NCI-H526 treated with DMSO at 0.1 percent for 48 hours (cell line): Measurements from ENCODE around the gene CYLD.

Experiments
- DNase-seq: peaks from one replicate; lab custom pipeline; 2025; lab: John Stamatoyannopoulos, UW

The CYLD gene

DNA sequence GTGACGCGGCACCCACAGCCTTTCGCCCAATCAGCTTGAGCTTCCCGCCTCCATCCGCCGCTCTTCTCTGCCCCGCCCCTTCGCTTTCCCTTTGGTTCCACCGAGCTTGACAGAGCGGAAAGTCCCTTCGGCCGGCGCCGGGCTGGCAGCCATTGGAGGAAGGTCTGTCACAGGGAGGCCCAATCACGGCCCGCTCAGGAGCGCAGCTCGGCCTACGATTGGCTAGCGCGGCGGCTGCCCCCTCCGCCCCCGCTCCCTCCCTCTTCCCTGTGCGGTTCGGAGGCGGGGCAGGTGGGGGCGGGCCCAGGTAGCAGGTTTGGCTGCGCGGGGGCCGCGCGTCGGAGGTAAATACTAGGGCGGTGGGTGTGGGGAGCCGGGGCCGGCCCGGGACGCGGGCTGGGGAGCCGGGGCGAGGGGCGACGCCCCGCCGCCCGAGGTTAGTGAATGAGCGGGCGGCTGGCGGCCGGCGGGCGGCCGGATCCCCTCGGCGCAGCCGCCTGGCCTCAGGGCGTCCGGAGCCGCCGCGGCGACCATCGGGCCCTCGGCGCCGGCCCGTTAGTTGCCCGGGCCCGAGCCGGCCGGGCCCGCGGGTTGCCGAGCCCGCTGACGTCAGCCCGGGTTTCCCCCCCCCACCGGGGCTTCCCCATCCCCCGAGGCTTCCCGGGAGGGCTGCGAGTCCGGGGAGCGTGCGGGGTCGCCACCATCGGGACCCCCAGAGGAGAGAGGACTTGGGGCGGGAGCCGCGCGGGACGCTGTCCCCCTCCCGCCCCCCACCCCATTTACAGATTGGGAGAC is at the start of gene CYLD:
TSS of gene CYLD (plus strand) at position 306 of the 795 bp plus-strand sequence. CDS start 7,613 bp downstream, outside the sequence.
- DNase-seq = peak; percentile 93

DNA sequence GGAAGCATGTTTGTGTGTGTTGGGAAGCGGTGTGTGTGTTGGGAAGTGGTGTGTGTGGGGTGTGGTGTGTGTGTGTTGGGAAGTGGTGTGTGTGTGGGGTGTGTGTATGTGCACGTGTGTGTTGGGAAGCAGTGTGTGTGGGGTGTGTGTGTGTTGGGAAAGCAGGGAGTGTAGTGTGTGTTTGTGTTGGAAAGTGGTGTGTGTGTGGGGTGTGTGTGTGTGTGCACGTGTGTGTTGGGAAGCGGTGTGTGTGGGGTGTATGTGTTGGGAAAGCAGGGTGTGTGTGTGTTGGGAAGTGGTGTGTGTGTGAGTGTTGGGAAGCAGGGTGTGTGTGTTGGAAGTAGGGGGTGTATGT is 49.3 kb upstream of the CYLD start:
- no peak for DNase-seq

DNA sequence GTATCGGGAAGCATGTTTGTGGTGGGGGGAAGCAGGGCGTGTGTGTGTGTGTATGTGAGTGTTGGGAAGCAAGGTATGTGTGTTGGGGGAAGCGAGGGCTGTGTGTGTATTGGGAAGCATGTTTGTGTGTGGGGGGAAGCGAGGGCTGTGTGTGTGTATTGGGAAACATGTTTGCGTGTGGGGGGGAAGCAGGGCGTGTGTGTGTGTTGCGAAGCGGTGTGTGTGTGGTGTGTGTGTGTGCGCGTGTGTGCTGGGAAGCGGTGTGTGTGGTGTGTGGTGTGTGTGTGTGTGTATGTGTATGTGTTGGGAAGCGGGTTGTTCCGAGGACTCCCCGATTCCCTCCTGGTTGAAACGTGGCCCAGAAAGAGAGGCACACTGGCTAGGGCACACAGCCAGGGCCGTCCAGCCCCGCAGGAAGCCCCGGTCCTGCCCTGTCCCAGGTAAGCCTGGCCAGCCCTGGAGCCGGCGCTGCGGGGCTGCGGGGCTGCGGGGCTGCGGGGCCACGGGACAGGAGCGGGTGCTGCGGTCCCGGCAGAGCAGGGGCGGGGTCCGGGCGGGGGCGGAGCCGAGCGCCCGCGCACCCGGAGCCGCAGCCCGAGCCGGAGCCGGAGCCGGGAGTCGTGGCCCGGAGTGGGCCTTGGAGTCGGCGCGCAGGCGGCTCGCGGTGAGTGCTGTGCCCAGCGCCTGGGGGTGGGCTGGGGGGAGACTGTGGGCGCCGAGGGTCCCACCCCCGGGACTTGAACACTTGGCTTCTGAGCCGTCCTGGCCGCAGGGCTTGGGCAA is 48.7 kb upstream of the CYLD start, which contains the start of gene NOD2:
TSS of gene NOD2 (plus strand) at position 608 of the 783 bp plus-strand sequence. CDS start 5,890 bp downstream, outside the sequence.
- DNase-seq = no peak

DNA sequence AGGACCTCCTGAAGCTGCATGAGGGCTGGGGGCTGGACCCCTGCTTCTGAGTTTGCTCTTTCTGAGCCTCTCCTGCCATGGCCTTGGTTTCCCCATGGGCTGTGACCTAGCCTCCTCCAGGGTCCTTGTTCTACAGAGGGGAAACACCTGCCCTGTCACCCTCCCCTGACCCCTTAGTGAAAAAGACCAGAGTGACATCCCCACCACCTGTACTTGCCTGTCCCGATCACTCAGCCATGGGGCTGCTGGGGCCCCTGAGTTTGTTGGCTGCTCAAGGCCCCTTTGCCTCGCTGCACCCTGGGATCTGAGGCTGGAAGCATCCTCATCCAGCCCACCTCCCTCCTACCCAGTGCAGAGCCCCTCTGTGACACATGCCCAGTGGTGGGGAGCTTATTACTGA is 47.7 kb upstream of the CYLD start:
- no peak for DNase-seq

DNA sequence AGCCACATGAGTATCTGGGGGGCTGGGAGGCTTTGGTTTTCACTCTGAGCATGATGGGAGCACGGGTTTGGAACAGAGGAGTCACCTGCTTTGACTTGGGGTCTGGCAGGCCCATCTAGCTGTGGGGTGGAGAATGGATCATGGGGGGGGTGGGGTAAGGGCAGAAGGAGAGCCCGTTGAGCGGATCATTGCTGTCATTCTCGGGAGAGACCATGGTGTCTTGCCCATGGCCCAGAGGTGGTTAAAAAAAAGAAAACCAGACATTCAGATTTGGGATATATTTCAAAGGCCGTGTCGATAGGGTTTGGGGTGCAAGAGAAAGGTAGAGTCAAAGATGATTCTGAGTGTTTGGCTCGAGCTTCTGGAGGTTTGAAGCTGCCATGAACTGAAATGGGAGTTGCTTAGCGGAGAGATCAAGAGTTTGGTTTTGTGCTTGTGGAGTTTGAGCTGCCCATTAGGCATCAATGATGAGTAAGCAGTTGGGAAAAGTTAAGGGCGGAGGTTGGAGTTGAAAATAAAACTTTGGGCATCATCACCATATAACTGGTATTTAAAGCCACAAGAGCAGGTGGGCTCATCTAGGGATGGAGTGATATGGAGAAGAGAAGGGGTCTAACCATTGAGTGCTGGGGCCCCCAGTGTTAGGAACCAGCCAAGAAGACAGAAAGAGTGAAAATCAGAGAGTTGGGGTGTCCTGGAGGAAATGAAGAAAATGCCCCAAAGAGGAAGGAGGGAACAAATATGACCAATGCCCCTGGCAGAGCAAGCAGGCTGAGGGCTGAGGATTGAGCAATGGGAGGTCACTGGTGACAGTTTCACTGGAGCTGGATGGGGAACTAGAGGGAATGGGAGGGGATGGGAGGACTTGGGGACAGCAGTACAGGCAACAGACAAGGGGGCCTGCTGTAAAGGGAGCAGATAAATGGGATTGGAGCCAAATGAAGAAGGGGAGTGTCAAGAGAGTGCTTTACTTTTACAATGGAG is 46.6 kb upstream of the CYLD start:
- no peak for DNase-seq

DNA sequence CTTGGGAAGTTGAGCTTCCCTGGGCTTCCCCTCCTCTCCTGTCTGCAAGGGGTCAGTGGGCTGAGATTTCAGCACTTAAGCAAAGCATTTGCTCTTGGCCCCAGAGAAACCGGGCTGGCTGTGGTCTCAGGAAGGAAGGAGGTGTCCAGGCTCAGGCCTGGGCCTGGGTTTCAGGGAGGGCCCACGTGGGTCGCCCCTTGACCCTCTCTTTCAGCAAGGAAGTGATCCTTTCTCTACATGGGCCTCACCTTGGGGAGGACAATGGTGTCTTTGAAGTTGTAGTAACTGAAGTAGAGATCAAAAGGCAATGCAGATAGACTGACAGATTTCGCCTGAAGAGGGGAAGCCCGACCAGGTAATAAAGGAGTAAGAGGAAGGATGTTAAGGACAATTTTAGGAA is 45.8 kb upstream of the CYLD start:
- DNase-seq = no peak

DNA sequence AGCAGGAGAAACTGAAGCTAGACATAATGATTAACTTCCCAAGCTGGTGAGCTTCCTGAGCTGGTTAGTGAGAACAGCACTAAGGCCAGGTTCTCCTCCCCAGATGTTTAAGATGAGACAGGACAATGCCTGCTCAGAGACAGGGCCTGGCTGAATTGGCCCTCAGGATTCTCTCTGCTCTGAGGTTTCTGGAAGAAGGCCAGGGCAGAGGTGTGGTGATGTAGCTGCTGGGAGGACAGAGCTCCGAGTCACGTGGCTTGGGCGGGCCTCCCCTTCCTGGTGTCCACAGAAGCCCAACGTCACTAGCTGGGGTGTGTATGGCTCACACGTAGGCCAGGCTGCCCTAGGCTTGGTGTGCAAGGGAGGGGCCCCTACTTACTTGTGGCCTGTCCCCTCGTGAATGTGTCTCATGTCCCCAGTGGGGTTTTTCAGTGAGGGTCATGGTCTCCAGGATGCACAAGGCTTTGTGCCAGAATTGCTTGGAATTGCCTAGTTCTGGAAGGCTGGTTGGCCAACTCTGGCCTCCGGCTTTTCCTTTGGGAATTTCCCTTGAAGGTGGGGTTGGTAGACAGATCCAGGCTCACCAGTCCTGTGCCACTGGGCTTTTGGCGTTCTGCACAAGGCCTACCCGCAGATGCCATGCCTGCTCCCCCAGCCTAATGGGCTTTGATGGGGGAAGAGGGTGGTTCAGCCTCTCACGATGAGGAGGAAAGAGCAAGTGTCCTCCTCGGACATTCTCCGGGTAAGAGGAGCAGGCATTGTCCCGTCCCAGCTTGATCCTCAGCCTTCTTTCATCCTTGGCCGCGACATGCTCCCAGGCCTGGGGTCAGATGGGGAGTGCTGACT is 45.1 kb upstream of the CYLD start:
- no peak for DNase-seq

DNA sequence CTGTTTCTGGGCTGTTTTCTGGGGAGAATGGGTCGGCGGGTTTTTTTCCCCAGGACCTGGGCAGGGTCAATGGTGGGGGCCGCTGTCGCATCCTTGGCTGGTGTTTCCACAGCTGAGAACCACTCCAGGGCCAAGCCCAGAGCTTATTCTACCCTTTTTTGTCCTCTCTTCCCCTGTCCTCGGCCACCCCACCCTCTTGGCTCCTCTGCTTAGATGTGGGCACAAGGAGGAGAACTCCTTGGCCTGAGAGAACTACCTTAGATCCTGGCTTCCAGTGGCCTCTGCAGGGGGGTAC is 44.5 kb upstream of the CYLD start:
- DNase-seq = no peak

DNA sequence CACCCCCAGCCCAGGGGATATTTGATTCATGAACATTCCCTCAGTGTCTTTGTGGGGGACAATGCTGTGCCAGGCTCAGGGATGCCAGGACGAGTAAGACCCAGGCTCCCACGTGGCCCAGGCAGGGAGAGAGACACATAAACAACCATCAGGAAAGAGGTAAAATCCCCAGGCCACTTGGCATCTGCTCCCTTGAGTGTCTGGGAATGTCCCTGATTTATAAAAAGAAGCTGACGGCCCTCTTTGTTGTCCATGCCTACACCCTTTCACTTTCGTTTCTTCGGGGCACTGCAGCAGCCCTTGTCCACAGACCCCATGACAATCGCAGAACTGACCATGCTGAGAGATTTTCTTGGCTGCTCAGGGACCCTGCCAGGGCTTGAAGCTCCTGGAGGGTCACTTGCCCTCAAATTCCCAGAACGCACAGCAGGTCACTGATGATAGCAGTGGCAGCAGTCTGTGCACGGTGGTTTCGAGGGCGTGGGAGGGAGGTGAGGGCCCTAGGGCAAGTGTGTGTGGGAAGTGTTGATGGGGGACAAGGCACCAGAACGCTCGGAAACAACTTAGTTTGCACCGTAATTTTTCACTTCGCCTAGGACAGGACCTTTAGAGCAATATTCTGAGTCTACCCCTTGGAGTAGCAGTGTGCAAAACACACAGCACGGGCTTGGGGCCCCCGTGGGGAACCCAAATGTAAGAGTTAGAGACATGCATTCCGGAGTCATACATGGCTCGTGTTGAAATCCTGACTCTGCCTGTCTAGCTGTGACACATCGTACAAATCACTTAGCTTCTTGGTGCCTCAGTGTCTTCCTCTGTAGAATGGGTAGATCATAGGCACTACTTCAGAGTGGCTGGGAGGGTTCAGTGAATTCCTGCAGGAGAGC is 43.8 kb upstream of the CYLD start:
- no peak for DNase-seq

DNA sequence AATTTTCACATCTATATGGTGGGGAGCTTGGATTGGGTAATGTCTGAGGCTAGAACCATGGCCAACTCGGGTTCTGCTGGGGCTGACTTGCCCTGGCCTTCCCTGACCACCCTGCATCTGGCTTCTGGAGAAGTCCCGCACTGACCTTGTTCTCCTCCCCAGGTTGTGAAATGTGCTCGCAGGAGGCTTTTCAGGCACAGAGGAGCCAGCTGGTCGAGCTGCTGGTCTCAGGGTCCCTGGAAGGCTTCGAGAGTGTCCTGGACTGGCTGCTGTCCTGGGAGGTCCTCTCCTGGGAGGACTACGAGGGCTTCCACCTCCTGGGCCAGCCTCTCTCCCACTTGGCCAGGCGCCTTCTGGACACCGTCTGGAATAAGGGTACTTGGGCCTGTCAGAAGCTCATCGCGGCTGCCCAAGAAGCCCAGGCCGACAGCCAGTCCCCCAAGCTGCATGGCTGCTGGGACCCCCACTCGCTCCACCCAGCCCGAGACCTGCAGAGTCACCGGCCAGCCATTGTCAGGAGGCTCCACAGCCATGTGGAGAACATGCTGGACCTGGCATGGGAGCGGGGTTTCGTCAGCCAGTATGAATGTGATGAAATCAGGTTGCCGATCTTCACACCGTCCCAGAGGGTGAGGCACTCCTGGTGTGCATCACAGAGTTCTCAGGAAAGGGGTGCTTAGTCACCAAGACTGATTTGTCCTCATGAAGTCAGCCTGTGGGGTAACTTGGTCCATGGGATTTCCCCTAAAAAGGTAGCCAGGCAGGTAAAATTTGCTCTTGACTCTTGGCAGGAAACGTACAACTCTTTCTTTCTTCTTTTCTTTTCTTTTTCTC is 42.3 kb upstream of the CYLD start:
- DNase-seq = no peak

DNA sequence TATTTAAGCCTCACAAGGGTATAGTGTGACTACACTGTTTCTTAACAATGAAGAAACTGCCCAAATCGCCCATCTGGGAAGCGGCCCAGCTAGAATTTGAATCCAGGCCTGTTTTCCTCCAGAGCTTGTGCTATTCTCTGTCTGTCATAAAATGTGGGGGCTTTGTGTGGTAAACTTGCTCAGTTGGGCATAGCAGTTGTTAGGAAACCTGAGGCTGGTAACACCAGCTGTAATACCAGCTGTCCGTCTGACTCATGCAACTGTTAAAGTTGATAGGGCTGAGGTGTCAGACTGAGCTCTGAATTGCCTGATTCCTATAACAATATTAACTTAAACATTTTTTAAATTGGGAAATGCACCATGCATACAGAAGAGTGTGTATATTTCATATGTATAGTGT is 39.2 kb upstream of the CYLD start:
- no peak for DNase-seq

DNA sequence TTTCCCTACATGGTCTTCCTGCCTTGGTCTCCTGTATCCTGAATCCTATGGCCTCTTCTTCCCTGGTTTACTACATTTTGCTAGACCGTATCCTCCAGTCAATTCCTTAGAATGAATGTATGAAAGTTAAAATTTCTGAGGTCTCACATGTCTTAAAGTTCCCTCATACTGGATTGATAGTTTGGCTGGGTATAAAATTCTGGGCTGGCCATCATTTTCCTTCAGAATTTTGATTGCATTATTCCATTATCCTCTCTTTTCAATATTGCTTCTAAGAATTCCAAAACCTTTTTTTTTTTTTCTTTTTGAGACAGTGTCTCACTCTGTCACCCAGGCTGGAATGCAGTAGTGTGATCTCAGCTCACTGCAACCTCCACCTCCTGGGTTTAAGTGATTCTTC is 37.6 kb upstream of the CYLD start:
- DNase-seq = no peak

DNA sequence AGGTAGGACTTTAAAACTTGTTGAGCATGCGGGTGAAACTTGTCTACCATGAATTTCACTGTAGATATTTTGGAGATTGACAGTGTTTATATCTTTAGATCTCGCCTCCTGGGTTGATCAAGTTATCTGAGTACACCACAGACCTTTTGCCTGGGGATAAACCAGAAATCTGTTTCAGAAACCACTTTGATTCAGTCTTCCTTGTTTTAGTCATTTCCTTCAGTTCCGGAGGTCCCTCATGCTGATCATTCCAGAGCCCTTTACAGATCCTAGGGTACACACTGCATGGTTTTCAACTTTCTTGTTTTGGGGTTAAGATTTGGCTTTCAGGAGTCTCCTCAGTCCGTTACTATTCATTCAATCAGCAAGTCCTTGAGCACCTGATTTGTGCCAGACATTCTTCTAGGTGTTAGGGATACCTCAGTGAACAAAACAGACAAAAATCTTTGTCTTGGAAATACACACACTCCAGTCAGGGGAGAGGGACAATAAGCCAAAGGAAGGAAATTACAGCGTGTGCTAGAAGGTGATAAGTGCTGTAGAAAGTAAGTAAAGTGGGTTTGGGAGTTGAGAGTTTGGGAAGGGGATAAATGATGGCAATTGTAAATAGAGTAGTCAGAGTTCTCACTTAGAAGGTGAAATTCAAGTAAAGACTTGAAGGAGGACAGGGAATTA is 36.3 kb upstream of the CYLD start:
- DNase-seq = no peak

DNA sequence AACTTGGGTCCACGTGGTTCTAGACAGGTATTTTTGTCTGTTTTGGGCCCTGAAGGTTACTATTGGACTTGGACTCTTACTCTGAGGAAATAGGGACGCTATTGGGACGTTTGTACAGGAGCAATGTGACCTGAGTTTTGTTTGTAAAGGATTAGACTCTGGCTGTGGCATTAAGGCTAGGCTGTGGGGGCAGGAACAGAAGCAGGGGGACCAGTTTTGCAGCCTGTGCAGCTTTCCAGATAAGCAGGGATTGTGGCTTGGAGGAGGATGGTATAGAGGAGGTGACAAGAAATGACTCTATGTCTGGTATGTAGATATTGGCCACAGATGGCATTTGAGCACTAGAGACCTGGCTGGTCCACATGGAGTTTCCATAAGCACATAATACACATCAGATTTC is 35.6 kb upstream of the CYLD start:
- DNase-seq = no peak

DNA sequence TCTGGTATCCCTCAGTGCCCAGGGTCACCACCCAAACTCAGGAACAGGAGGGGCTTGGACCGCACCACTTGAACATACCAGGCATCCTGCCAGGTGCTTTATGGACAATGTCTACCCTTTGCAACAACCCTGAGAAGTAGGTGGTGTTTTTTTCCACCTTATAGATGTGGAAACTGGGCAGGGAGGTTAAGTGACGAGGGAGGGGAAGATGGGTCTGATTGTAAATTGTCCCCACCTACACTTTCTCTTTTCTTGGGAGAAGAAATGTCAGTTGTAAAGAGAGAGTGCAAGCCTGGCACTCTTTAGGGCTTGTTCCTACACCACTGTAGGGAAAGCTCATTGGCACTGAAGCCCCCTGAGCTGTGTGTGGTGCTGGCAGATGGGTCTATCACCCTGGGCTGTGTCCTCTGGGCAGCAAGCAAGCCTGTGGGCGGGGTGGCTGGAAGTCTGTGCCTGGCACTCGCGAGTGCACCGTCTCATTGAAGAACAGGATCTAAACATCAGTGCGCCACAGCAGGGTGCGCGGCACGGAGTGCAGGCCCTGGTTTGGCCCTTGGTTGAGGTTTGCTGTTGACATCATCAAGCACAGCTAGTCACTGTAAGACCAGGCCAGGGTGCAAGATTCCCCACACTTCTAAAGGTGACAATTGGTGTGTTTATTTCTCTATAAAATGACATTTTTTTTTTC is 33.4 kb upstream of the CYLD start:
- DNase-seq = no peak

DNA sequence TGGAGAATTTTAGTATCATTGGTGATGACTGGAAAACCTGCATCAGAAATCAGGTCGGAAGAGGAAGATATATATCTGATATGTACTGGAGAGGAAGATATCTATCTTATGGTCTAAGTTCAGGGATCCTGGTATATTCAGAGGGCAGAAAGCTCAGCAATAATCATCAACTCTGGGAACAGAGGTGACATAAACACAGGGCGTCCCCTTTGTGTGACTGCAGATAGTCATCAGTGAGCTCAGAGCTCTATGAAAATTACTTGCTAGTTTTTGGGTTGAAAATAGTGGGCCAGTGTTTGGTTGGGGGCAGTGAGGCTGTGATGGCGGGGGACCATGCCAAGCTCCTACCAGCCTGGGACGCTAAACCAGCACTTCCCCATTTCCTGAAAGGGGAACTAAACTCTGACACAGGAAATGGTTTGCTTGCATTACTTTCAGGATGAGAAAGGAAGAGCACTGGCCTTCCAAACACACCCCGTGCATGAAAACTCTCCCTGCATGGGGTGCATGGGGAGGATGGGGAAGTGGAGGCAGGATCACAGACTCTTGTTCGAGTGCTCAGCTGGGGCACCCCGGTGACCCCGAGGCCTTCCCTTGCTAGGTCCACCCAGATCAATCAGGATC is 32.7 kb upstream of the CYLD start:
- no peak for DNase-seq

DNA sequence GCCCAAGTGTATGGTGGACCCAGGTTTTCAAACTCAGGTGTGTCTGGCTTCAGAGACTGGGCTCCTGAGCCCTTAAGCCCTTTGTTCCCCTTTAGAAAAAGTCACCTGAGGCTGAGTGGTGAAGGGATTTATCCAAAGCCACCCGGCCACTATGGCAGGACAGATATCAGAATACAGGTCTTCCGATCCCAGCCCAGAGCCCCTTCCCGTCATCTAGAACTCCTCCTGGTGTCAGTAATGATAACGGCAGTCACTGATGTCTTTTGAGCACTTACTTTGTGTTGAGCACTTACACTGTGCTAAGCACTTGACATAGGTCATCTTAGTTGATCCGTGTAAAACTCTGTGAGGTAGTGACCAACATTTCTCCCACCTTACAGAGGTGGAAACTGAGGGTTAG is 31.9 kb upstream of the CYLD start:
- no peak for DNase-seq

DNA sequence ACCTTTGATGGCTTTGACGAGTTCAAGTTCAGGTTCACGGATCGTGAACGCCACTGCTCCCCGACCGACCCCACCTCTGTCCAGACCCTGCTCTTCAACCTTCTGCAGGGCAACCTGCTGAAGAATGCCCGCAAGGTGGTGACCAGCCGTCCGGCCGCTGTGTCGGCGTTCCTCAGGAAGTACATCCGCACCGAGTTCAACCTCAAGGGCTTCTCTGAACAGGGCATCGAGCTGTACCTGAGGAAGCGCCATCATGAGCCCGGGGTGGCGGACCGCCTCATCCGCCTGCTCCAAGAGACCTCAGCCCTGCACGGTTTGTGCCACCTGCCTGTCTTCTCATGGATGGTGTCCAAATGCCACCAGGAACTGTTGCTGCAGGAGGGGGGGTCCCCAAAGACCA is 30.8 kb upstream of the CYLD start:
- DNase-seq = no peak
